SH-SY5Y (cell line): ENCODE measurements around the gene UBFD1.

Source experiments
- GATA2 ChIP-seq: IDR thresholded peaks from 2 replicates; pipeline ENCODE4 v1.6.1; 2011; ENCODE audit warnings: mild to moderate bottlenecking, low read depth, low read length
- GATA3 ChIP-seq: IDR thresholded peaks from 2 replicates; pipeline ENCODE4 v1.6.1; 2011; ENCODE audit warnings: low read depth, mild to moderate bottlenecking, low read length, moderate library complexity

DNA sequence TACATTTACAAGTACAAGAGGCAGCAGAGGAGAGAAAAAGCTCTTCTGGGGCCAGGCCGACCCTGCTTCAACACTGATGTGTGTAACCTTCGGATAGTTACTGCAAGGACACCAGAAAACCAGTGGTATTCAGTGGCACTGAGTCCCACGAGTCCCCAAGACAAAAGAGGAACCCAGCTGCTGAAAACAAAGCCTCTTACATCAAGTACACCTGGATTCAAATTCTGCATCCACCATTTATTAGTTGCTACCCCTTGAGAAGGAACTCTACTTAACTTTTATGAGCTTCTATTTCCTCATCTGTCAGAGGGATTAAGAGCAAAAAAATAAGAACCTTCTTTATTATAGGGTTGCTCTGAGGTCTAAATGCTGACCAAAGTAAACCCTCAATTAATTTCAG lies 3.0 kb upstream of the UBFD1 start:
- TF ChIP-seq GATA2 = no peak
- no peak for TF ChIP-seq GATA3
